Stimulated activated naive CD4-positive, alpha-beta T cell (primary cell): ENCODE data around the gene FAM53A.
"Not testable (repeated sequence)": the region's sequence is repeated elsewhere in the genome, so short reads cannot be mapped to it uniquely, and the experiment has no call there.

Experiments used
- DNase-seq, 6 experiments: peaks; one replicate each; lab custom pipeline; 2025; lab: John Stamatoyannopoulos, UW

Gene FAM53A

GRCh38 chr4:1685235-1686150 is 1.4 kb upstream of the FAM53A start:
- DNase-seq = no peak

DNA sequence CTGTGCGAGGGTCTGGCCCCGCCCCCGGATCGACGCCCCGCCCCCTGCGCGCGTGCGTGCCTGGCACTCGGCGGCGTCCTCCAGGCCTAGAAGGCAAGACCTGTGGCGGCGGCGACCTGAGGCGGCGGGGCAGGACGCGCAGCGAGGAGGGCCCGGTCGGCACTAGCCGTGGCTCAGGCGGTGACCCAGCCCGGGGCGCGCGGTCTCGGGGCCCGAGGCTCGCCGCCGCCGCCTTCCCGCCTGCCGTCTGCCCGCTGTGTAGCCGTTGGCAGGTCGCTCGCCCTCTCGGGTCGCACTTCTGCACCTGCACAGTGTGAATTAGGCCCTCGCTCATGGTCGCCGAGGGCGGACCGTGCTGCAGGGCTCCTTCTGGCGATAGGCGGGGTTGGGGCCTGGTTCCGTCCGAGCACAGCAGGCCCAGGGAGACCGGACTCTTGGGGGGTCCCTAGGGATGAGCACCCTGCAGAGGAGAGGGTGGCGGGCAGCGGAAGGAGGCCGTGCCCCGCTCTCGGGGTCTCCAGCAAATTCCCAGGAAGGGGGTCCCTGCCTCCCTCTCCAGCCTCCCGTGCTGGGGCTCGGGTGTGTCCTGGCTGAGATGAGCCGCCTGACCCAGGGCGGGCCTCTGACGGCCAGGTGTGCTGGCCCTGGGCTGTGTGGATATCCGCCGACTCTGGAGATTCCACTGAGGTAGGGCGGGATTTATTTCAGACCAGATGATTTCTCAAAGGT is 557 bp upstream of the FAM53A start:
- DNase-seq = peak in 5 of 6 experiments; percentile 79 to 90 (median 90)

GRCh38 chr4:1683261-1683735 is 815 bp downstream of the FAM53A start:
- peak in 2 of 6 experiments; percentile 48 to 67 for DNase-seq

DNA sequence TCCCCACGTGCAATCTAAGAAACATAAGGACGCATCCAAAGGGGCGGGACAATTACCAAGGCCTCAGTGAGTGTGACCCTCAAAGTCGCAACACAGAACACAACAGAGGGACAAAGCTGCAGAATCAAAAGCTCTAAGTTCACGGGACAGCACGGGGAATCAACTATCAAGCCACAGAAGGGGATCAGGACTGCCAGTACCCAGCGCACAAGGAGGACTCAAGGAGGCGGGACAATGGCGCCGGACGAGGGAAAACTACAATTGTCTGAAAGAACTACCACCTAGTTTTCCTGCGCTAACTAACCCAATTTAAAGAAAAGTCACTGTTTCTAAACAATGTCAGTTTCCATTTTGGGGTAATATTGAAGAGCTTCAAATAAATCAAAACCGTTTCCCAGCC is 1.3 kb downstream of the FAM53A start:
- DNase-seq = no peak

GRCh38 chr4:1678244-1678643 is 5.9 kb downstream of the FAM53A start:
- no peak for DNase-seq

DNA sequence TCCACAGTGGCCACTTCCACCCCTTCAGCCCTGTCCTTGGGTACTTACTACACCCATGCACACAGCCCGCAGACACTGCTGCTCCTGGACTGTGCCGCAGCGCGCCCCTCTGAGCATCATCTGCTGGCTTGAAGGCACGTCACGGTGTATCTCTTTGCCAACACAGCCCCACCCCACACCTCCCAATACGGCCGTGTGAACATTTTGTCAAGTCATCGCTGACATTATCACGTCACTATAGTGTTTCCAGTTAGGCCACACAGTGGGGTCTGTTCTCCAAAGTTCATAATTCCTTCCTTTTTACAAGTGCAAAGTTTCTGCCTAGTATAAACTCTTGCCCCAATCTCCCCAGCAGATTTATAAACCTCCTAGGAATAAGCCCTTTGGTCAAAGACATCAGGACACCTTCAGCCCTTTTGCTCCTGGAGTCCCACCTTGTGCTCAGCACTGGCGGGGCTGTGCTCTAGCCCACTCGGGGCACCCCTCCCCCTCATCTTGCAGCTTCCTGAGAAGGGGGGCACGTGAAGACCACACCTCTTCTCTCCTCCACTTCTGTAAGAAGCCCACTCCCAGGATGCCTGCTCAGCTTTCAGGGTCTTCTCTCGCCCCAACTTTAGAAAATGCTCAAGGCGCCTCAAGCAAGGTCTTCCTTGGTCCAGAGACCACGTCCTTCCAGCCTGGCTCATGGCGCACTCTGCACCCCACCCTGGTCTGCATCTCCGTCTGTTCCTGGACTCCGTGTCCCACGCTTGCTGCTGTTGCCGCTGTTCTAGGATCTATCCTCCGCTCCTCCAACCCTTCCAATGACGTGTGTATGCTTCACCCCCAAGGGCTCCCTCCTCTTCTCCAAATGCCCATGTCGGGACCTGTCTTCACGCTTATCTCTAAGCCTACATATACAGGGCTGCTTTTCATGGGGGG is 7.2 kb downstream of the FAM53A start:
- DNase-seq = no peak

- DNase-seq = no peak
These were observed 8.3 kb downstream of the FAM53A start for GRCh38 chr4:1675802-1676137.

DNA sequence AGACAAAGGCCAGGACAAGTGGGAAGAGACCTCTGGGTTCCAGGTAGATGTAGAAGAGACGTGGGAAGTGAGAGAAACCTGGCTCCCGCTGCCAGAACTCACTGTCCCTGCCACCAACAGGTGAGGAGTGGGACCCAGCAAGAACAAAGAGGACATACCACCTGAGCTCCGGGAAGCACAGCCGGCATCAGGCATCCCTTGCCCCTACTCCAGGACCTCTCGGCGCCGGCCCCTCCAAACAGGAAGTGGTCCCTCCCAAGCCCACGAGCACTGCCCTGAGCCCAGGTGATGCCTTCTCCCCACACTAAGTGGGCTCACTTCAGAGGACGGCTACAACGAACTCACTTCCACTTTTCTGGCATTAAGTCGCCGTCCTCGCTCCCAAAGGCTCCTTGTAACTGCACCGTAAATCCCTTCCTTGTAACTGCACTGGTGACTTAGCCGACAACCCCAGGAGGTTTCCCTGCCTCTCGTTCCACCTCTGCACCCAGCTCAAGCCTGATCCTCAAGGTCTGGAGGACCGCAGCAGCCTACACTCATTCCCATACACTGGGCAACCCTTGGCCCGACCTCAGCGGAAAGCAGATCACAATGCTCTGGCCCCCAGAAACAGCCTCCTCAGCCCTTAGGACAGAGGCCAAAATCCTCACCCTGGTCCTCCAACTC is 8.8 kb downstream of the FAM53A start:
- DNase-seq = no peak

GRCh38 chr4:1674682-1675081 is 9.4 kb downstream of the FAM53A start:
- DNase-seq = no peak

GRCh38 chr4:1673671-1674070 is 10.4 kb downstream of the FAM53A start:
- no peak for DNase-seq

GRCh38 chr4:1671011-1671410 is 13.1 kb downstream of the FAM53A start:
- DNase-seq = not testable (repeated sequence)

- DNase-seq = no peak
These were observed 13.8 kb downstream of the FAM53A start for GRCh38 chr4:1670279-1670678.

DNA sequence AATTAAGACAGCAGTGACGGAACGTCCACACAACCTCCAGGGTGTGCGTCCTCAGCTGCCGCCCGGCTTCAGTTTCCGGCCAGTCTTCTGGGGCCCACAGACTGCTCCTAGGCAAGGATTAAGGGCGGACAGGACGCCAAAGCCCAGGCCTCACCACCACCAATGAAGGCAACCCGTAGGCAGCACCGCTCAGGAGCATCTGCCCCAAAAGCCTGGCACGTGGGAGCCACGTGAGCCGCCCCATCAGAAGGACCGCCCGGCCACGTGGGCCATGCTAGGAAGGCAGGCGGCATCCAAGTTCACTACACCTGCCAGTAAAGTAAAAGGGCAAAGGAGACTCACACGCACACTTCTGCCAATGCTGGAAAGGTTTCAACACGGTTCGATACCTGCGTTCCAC is 14.3 kb downstream of the FAM53A start:
- DNase-seq = no peak

DNA sequence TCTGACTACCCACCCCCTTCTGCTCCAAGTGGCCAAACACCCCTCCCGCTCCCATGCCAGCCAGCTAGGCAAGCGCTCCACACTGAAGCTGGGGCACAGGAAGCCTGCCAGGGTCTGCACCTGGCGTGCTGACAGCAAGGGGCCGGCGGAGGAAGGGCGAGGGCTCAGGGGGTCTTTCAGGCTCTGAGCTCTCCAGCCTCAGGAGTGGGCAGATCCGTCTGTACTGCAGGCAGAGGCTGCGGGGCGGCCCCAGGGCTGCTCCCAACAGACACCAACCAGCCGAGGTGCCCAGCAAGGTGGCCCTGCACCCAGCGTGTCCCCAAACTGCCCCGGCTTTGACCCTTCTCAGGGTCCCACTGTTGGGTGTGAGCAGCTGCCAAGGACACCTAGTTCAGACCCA is 14.8 kb downstream of the FAM53A start:
- DNase-seq = no peak

- DNase-seq = no peak
These were observed 15.6 kb downstream of the FAM53A start for GRCh38 chr4:1668488-1668840.

- DNase-seq = no peak
These were observed 16.8 kb downstream of the FAM53A start for GRCh38 chr4:1667273-1667672.

- DNase-seq = no peak
These were observed 17.7 kb downstream of the FAM53A start for GRCh38 chr4:1666391-1666790.

GRCh38 chr4:1664141-1664540 is 20.0 kb downstream of the FAM53A start:
- no peak for DNase-seq

GRCh38 chr4:1663549-1663948 is 20.6 kb downstream of the FAM53A start:
- DNase-seq = no peak

DNA sequence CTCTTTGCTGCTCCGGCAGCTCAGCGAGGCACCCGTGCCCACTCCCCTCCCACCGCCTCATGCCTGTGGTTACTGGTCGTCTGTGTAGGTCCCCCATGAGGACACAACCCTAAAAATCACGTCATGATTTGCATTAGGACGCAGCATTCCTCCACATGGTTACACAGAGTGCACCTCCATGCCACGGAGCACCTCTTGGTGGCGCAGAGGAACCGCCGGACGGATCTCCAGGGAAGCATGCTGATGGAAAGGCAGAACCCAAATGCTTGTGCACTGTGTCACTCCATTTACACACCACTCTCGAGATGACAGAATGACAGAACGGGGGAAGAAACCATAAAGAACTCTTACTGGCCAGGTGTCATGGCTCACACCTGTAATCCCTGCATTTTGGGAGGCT is 22.4 kb downstream of the FAM53A start:
- DNase-seq = no peak

DNA sequence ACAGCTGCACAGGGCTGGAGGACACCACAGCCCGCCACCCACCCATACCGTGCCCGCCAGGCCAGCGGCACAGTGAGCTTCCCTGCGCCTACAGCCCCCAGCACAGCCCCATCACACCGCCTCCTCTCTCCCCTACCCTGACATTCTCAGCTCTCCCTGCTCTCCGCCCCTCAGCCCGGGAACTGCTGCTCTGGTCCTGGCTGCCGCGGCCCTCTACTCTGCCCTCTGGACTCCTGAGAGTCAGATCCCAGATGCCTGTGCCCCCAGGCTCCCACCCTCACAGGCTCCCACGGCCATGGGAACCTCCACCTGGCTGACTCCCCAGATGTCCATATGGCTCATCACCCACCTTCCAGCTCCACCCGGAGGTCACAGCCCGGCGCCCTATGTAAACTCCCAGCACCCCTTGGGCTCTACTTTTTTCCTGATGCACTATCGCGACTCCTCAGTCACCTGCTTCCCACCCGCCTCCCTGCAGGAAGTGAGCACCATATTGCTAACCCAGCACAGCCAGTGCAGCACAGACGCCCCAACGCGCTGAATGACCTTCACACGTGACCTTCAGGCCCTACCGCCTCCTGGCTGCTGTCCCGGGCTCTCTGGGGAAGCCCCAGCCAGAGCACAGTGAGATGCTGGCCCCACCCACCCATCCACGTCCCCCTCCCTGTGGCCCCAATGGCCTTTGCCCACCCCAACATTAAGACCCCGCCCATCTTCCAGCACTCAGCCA is 23.0 kb downstream of the FAM53A start:
- DNase-seq = no peak
